Measurements from ENCODE around the gene PTGES.

DNA sequence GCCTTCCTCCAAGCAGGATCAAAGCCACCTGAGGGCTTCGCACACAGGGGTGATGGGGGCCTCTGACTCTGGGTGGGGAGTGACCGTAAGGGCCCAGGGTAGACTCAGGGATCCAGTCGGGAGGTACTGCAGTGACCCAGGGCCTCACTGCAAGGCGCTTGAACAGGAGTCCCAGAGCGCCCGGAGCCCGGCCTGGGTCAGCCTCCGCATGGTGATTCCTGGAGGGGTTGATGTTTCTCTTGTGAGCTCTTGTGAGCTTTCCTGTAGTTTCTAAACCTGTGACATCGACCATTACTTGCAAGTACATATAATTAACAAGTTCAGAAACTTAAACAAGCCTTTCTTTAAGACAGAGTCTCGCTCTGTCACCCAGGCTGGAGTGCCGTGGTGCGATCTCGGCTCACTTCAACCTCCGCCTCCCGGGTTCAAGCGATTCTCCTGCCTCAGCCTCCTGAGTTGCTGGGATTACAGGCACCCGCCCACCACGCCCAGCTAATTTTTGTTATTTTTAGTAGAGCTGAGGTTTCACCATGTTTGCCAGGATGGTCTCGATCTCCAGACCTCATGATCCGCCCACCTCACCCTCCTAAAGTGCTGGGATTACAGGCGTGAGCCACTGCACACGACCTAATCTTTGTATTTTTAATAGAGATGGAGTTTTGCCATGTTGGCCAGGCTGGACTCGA is 19.8 kb downstream of the PTGES start:
- TF ChIP-seq RBFOX2 (IDR thresholded peaks at IDR 0.05; ENCODE audit: low read depth, low read length) (no peak), JUND (IDR thresholded peaks at IDR 0.05; ENCODE audit: borderline replicate concordance, low read depth, low read length) (no peak), JUND (tag; IDR thresholded peaks at IDR 0.05; ENCODE audit: borderline replicate concordance, low read depth, low read length) (no peak), EZH2 (IDR thresholded peaks at IDR 0.05; ENCODE audit: borderline replicate concordance, low read depth, low read length) (no peak), ZNF146 (CRISPR knock-in tag; IDR thresholded peaks at IDR 0.05; ENCODE audit: unreplicated experiment) (no peak), FOSL1 (tag; conservative IDR thresholded peaks at IDR 0.05) (no peak), ADNP (tag; IDR thresholded peaks at IDR 0.05) (no peak), ZKSCAN8 (CRISPR knock-in tag; IDR thresholded peaks at IDR 0.05) (no peak), ETV6 (IDR thresholded peaks at IDR 0.05; ENCODE audit: borderline replicate concordance in 1 of 2, low read depth in 2 of 2, low read length in 1 of 2) (no peak), ETV6 (CRISPR knock-in tag; IDR thresholded peaks at IDR 0.05; ENCODE audit: borderline replicate concordance) (no peak), POLR2AphosphoS5 (IDR thresholded peaks at IDR 0.05; ENCODE audit: control insufficient read depth, insufficient read depth, low read depth, low read length) (no peak), TEAD1 (CRISPR knock-in tag; IDR thresholded peaks at IDR 0.05) (no peak), NRF1 (conservative IDR thresholded peaks at IDR 0.05 in 1 of 2, IDR thresholded peaks at IDR 0.05 in 1 of 2) (no peak)
- TF ChIP-seq, protein P1, sequence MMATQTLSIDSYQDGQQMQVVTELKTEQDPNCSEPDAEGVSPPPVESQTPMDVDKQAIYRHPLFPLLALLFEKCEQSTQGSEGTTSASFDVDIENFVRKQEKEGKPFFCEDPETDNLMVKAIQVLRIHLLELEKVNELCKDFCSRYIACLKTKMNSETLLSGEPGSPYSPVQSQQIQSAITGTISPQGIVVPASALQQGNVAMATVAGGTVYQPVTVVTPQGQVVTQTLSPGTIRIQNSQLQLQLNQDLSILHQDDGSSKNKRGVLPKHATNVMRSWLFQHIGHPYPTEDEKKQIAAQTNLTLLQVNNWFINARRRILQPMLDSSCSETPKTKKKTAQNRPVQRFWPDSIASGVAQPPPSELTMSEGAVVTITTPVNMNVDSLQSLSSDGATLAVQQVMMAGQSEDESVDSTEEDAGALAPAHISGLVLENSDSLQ (IDR thresholded peaks at IDR 0.05) = no peak
- TF ChIP-seq, protein P2, sequence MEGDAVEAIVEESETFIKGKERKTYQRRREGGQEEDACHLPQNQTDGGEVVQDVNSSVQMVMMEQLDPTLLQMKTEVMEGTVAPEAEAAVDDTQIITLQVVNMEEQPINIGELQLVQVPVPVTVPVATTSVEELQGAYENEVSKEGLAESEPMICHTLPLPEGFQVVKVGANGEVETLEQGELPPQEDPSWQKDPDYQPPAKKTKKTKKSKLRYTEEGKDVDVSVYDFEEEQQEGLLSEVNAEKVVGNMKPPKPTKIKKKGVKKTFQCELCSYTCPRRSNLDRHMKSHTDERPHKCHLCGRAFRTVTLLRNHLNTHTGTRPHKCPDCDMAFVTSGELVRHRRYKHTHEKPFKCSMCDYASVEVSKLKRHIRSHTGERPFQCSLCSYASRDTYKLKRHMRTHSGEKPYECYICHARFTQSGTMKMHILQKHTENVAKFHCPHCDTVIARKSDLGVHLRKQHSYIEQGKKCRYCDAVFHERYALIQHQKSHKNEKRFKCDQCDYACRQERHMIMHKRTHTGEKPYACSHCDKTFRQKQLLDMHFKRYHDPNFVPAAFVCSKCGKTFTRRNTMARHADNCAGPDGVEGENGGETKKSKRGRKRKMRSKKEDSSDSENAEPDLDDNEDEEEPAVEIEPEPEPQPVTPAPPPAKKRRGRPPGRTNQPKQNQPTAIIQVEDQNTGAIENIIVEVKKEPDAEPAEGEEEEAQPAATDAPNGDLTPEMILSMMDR (IDR thresholded peaks at IDR 0.05 in 2 of 3, conservative IDR thresholded peaks at IDR 0.05 in 1 of 3; ENCODE audit: insufficient read depth in 2 of 3, low read depth in 1 of 3, low read length in 3 of 3) = no peak
